CD1c-positive myeloid dendritic cell (primary cell): ENCODE measurements around the gene BSND.
"Not testable (repeated sequence)": the region's sequence is repeated elsewhere in the genome, so short reads cannot be mapped to it uniquely, and the experiment has no call there.

Experiments used
- DNase-seq: peaks from one replicate; pipeline ENCODE4 v3.0.0-alpha.2; 2016; ENCODE audit errors: extremely low spot score

The BSND gene

GRCh38 chr1:54998677-54999076, at the start of gene BSND:
BSND (plus strand) TSS chr1:54998933; CDS start chr1:54999187, 254 bp downstream.
- DNase-seq = no peak

- DNase-seq = peak; percentile 8
These were observed 49.7 kb upstream of the BSND start for GRCh38 chr1:54949053-54949452.

GRCh38 chr1:54950006-54950368, 48.7 kb upstream of the BSND start:
- DNase-seq = no peak

- peak; percentile 77 for DNase-seq
These were observed 48.2 kb upstream of the BSND start for GRCh38 chr1:54950369-54951163.

- no peak for DNase-seq
These were observed 46.9 kb upstream of the BSND start for GRCh38 chr1:54951810-54952226.

- no peak for DNase-seq
These were observed 45.6 kb upstream of the BSND start for GRCh38 chr1:54952950-54953718.

- no peak for DNase-seq
These were observed 44.9 kb upstream of the BSND start for GRCh38 chr1:54953846-54954245.

GRCh38 chr1:54955359-54955758, 43.4 kb upstream of the BSND start:
- no peak for DNase-seq

- DNase-seq = no peak
These were observed 42.0 kb upstream of the BSND start for GRCh38 chr1:54956726-54957125.

GRCh38 chr1:54959241-54959640, 39.5 kb upstream of the BSND start:
- no peak for DNase-seq

- DNase-seq = no peak
These were observed 35.9 kb upstream of the BSND start for GRCh38 chr1:54962612-54963395.

GRCh38 chr1:54963829-54964228, 34.9 kb upstream of the BSND start:
- DNase-seq = not testable (repeated sequence)

- DNase-seq = peak; percentile 86
These were observed 33.0 kb upstream of the BSND start for GRCh38 chr1:54965624-54966340.

GRCh38 chr1:54967372-54967771, 31.4 kb upstream of the BSND start:
- no peak for DNase-seq

GRCh38 chr1:54968551-54968950, 30.2 kb upstream of the BSND start:
- no peak for DNase-seq

GRCh38 chr1:54969879-54970278, 28.9 kb upstream of the BSND start:
- DNase-seq = no peak

- no peak for DNase-seq
These were observed 27.8 kb upstream of the BSND start for GRCh38 chr1:54970901-54971300.

GRCh38 chr1:54971317-54971791, 27.4 kb upstream of the BSND start:
- DNase-seq = peak; percentile 61

GRCh38 chr1:54972436-54972835, 26.3 kb upstream of the BSND start:
- no peak for DNase-seq

GRCh38 chr1:54973205-54973921, 25.4 kb upstream of the BSND start:
- no peak for DNase-seq
